GM21717 (cell line): ENCODE measurements around the gene UVRAG.

Experiments used
- ATAC-seq: cut with Tn5 transposase; IDR thresholded peaks from one replicate; pipeline ENCODE4 v1.9.1; 2021; ENCODE audit warnings: mild to moderate bottlenecking, moderate library complexity; ENCODE audit not compliant: unreplicated experiment

Gene UVRAG

GRCh38 chr11:75783416-75784084 lies 31.5 kb upstream of the UVRAG start:
- no peak for ATAC-seq

GRCh38 chr11:75784085-75784478 lies 30.9 kb upstream of the UVRAG start:
- ATAC-seq: no peak

GRCh38 chr11:75784506-75784905 lies 30.5 kb upstream of the UVRAG start:
- ATAC-seq: no peak

- ATAC-seq: no peak
Observed at GRCh38 chr11:75785187-75785586, 29.8 kb upstream of the UVRAG start.

- ATAC-seq: no peak
Observed at GRCh38 chr11:75786101-75786736, 28.8 kb upstream of the UVRAG start.

GRCh38 chr11:75789521-75789920 lies 25.5 kb upstream of the UVRAG start:
- ATAC-seq: no peak

- no peak for ATAC-seq
Observed at GRCh38 chr11:75790986-75791385, 24.0 kb upstream of the UVRAG start.

- ATAC-seq: no peak
Observed at GRCh38 chr11:75792127-75792731, 22.8 kb upstream of the UVRAG start.

- ATAC-seq: no peak
Observed at GRCh38 chr11:75792997-75793800, 21.8 kb upstream of the UVRAG start.

GRCh38 chr11:75793966-75794365 lies 21.0 kb upstream of the UVRAG start:
- ATAC-seq: no peak

GRCh38 chr11:75795276-75796090 lies 19.5 kb upstream of the UVRAG start:
- ATAC-seq: no peak

GRCh38 chr11:75796091-75796435 lies 18.9 kb upstream of the UVRAG start:
- no peak for ATAC-seq

GRCh38 chr11:75797116-75797515 lies 17.9 kb upstream of the UVRAG start:
- no peak for ATAC-seq

- ATAC-seq: no peak
Observed at GRCh38 chr11:75797792-75798191, 17.2 kb upstream of the UVRAG start.

GRCh38 chr11:75800136-75800675 lies 14.8 kb upstream of the UVRAG start:
- no peak for ATAC-seq

- ATAC-seq: no peak
Observed at GRCh38 chr11:75800728-75801361, 14.2 kb upstream of the UVRAG start.

- ATAC-seq: no peak
Observed at GRCh38 chr11:75801362-75802020, 13.5 kb upstream of the UVRAG start.

GRCh38 chr11:75802021-75802912 lies 12.7 kb upstream of the UVRAG start:
- ATAC-seq: no peak
